Measurements from ENCODE around the gene MBNL2.
"Not testable (repeated sequence)": the region's sequence is repeated elsewhere in the genome, so short reads cannot be mapped to it uniquely, and the experiment has no call there.

The MBNL2 gene

DNA sequence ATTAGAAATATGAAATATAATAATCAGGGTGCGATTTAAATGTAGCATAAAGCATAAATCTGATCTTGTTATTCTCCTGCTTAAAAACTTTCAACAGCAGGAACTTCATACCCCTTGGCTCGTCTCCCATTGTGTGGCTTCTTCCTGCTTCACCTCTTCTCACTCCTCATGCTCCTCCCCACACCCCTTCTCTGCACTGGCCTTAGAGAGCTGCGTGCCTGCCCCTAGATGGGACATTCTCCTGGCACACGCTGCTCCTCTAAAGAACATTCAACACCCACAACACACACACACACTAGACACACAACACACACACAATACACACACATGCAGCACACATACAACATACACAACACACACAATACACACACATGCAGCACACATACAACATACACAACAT lies 107.2 kb downstream of the MBNL2 start:
- no peak for DNase-seq

DNA sequence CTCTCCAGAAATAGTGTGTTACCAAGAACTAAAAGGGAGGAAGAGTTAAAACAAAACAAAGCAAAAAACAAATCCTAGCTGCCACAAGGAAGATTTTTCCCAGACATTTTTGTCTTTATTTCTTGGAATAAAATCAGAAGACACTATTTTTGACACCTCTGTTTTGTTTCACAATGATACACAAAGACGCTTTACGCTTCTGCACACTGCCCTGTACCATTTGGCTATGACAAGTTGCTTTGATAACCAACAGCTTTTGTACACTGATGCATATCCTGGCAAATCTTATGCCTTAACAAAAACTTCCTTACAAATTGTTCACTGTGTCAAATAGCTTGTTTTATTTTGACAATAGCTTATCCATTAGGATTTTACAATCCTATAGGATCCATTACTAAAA lies 108.3 kb downstream of the MBNL2 start:
- no peak for DNase-seq

DNA sequence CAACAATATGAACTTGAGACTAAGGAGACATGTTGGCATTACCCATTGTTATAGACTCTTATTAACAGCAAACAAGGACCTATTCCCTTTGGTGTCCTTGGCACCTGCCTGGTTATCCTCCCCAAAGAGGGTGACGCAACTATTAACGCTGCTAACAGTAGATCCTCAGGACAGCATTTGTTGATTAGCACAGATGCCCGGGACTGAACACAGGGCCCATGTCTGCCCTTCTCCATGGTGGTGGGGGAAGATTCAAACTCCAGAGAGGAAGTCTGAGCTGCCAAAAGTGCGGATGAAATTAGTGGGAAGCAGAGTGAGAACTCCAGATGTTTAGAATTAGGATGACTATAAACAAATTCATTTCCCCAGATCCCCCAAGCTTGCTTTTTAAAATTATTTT lies 110.6 kb downstream of the MBNL2 start:
- DNase-seq = no peak

DNA sequence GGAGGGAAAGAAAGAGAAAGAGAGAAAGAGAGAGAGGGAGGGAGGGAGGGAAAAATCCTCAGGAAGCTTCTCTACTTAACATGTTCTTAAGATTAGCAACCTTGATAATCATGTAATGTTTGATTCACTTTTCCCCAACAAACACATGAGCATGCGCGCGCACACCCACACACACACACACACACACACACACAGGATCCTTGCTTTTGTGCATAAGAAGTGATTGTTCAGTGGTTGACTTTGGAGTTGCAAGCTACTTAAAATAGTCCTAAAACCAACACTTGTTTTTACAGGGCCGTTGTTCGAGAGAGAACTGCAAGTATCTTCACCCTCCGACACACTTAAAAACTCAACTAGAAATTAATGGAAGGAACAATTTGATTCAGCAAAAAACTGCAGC lies 111.8 kb downstream of the MBNL2 start:
- DNase-seq = no peak

DNA sequence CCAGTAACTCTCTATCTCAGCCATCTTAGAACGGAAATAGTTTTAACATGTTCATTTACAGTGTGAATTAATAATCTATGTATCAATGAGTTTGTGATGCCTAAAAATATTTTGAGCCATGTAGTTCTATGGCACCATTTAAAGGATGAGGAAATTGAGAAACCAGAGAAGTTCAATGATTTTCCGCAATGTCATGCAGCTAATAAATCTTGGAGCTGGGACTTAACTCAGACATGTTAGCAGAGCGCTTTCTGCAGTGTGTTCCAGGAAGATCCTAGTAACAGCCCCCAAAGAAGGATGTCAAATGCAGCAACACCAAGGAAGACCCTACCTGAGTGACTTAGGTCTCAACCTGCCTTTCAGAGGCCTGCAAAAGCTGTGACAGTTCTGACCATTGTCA lies 112.6 kb downstream of the MBNL2 start:
- DNase-seq = no peak

DNA sequence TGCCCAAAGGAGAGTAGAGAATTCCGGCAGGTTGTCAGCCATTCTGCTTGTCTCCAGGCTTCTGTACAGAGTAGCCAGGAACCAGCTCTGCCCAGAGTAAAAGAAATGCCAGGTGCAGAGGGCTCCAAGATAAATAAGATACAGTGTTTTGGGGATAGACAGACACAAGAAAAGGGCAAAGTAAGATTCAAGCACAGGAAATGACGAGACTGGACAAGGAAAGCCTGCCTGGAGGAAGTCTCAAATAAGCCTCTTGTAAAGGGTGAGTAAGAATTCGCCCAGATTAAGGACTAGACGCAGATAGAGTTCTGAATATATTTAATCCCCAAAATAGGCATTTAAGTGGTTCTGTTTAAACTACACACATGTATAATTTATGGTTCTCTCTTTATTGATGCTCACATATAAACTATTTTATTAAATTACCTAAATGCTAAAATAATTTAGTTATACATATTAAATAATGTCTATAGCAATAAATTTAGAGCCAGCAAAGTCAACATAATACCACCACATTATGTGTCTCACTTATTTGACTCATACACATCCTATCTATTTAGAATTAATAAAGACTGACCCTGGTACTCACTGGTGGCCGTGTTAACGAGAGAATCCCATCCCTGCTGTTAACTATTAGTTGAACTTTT lies 113.5 kb downstream of the MBNL2 start:
- no peak for DNase-seq

DNA sequence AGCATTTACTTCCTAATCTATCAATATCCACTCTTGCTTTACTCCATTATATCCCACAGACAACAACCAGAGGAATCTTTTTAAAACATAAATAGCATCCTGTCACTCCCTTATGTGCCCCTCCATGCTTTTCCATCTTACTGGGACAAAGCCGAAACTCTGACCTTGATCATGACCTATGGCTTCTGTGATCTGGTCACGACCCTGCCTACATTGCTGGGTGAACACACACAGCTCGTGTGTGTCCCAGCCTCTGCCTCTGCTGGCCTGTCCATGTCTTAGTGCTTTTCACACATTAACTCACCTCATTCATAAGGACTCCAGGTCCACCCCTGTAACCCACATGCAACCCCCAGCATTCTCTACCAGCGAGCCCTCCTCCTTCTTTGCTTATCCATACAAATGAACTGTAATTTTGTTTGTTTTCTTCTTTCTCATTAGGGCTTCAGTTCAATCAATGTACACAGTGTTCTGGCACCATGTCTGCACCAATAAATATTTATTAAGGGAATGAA lies 115.9 kb downstream of the MBNL2 start:
- no peak for DNase-seq

DNA sequence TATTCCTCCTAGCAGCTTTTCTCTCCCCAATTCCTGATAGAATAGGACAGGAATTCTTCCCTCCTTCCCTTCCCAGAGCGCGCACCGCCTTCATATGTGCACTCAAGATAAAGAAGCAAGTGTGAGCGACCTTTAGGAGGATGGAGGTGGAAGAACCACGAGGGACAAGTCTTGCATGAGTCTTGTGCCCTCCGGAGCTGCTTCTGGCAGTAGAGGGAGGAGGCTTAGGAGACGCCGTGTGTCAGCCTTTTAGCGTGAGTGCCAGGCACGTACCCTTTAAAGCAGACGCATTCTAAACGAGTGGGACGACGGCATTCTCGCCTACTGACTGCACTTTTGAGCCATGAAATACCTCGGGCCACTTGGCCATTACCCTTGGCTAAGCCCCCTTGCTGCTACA lies 116.4 kb downstream of the MBNL2 start:
- no peak for DNase-seq

DNA sequence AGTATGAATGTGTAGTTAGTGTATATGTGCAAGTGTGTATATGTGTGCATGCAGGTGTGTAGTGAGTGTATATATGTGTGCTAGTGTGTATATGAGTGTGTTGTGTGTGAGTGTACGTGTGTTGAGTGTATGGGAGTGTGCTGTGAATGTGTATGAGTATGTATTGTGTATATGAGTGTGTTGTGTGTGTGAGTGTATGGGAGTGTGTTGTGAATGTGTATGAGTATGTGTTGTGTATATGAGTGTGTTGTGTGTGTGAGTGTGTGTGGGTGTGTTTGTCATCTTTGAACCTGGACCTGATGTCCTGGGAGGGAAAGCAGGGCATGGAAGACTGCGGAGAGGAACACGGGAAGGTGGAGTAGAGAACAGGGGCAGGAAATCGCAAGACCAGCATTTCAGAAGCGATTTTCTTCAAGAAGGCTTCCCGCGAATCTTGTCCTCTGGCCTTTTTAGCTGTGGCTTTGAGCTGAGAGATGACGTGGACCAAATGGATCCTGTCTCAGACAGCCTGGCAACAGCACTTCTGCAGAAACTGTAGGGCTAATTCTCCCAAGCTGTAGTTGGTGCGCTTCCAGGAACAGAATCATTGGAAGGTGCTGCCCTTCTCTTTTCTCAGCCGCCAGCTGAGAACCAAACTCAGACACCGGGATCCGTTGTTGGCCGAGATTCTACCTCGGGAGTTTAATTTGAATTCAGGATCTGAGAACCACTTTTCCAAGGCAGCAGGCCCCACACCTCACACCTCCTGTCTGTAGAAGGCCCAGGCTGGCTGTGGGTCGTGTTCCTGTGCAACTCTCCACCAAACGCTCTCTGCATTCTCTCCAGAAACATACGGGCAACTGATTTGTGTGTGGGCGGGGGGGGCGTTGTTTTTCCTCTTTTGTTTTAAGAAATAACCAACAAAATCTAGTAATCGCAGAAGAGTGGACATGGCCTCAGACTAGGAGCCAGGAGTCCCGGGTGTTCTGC lies 117.2 kb downstream of the MBNL2 start:
- no peak for DNase-seq

DNA sequence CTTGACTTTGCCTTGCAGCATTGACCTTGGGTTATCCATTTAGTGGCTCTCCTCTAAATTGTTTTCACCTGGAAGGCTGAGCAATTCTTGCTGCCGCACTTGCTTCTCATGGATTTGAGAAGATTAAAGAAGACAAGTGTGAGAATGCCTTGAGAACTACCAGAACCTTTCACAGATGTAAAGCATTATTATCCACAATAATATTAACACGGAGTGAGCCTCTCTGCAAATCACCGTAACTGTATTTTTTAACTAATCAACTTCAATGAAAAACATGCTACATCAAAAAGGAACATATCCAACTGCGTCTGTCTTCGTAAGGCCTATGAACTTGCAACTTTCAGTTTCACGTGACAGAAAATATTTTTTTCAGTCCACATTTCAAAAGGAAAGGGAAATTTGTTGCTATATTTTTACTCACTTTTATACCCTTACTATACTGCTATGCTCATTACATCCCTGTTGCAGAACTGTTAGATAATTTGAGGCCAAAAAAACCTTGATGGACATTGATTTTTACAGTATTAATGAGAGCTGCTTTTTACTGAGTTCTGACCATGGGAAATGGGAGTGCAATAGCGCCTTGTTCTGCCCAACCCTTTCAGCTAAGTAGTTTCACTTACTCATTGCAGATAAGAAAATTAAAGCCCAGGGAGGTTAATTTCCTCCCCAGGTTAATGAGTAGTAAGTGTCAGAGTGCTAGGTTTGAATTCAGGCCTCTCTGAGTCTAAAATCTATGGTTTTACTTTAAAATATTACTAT lies 118.0 kb downstream of the MBNL2 start:
- DNase-seq = no peak

DNA sequence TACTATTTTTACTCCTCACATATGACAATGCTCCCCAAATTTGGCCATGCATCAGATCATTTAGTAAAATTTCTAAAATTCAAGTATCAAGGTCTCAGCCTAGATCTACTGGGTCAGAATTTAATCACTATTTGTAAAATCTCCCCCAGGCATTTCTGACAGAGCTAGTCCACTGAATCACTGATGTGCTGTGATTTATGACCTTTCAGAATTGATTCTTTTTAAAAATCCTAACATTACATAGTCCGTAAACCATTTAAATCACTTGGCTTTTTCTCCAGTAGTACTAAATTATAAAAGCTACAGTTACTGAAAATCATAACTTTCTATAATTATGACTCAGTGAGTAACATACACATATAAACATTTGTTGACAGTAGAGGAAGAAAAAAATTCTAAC lies 119.0 kb downstream of the MBNL2 start:
- DNase-seq = no peak

DNA sequence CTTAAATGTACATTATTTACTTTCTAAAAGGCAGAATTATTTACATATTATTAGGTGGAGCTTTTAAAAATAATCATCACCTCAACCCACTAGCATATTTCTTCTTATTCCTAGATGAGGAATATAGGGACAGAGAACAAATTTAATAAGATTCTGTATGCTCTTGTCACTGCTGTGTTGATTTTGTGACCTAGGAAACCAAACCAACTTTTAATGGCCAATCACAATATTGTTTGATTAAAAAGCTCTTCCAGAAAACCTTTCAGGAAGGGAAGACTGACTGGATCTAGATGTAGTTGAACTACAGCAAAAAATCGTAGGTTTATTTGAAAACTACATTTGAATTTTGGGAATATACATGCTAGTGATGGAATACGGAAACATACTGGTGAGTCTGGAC lies 120.0 kb downstream of the MBNL2 start:
- no peak for DNase-seq

DNA sequence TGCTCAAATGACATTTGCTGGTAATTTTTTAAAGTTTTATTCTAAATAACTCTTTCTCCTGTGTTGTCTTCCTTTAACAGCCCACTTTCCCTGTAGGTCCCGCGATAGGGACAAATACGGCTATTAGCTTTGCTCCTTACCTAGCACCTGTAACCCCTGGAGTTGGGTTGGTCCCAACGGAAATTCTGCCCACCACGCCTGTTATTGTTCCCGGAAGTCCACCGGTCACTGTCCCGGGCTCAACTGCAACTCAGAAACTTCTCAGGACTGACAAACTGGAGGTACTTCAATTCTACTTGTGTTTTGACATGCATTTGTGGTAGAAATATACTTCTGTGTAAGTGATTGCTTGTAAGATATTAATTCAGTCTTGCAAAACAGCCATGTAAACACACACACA lies 120.8 kb downstream of the MBNL2 start:
- DNase-seq = no peak

DNA sequence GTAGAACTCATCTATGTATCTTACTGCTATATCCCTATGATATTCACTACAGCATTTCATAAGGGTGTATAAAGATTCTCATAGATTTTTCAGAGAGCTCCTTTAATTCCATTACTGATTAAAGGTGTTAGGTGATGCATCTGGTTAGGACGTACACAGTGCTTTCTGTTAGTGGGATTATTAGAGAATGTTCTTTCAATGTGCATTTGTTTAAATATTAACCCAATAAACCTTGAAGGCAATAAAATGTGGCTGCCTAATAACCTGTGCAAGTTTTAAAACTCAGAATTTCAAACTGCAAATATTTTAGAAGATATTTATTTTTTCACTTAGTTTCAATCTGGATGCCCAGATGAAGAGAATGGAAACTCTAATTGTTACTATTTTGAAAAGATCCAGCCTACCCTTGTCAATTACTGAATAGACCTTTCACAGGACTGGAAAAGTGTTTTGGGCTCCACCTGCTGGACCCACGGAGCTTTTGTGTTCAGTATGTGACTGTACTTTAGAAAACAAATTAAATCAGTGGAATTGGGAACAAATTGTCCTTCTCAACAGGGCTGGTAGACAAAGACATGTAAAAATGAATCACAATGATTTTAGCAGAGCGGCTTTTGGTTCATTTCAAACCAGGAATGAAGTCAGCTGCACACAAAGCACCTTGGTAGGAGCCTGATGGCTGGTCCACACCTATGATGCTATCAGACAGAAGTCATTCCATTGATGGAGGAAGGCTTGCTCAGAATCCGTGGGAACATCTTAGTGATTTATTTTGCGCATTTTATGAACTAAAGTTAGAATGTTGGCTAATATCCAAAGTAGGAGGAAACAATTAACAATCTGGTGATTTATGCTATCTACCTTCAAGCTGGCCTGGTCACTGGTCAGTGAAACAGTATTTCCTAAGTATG lies 122.4 kb downstream of the MBNL2 start:
- DNase-seq = peak; percentile 36

DNA sequence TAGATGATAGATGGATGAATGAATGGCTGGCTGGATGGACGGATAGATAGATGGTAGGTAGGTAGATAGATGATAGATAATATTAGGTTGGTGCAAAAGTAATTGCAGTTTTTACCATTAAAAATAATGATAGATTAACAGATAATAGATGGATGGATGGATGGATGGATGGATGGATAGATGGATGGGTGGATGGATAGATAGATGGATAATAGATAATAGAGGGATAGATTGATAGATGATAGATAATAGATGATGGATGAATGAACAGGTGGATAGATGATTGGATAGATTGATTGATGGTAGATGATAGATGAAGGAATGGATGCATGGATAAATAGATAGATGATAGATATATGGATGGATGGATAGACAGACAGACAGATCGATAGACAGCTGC lies 124.0 kb downstream of the MBNL2 start:
- DNase-seq = no peak

DNA sequence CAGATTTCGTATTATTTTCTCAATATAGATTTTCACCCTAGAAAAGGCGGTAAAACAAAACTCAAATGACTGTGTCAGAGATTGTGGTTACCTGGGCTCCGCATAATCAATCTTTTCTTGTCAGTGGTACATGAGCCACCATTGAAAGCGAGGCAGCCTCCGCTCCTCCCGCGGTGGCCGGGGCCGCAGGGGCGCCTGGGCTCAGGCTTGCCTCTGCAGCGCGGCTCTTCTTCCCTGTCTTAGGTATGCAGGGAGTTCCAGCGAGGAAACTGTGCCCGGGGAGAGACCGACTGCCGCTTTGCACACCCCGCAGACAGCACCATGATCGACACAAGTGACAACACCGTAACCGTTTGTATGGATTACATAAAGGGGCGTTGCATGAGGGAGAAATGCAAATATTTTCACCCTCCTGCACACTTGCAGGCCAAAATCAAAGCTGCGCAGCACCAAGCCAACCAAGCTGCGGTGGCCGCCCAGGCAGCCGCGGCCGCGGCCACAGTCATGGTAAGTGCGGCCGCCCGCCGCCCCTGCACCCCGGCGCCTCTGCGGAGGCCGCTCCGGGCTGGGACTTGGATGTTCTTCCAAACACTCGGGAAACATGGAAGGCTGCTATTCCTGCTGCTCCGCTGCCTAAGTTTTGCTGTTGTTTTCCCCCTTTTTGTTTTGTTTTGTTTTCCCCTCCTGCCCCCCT lies 124.6 kb downstream of the MBNL2 start:
- DNase-seq = no peak

DNA sequence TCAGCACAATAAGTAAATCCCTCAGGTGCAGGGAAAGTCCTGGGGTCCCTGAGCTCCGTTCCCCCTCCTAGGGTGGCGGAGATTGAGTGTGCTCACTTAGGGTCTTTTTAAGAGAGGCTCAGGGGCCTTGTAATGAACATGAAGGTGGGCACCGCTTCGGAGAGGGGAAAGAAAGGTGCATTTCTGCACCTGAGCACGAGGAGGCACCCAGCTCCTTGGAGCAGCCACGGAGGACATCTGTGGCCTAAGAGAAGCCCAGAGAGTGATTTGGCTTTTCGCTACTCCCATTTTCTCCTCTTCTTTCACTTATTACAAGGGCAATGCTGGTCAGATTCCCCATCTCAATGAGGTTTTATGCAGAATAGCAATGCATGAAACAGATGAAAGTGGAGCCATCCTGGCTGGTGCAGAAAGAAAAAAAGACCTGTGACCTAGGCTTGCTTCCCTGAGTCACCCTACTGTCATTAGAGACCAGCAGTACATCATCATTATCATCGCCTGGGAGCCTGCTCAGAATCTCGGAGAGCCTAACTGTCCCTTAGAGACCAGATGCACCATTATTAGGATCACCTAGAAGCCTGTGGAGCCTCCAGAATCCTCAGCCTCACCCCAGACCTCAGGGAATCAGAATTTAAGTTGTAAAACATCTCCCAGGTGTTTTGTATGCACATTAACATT lies 125.3 kb downstream of the MBNL2 start:
- DNase-seq = no peak

DNA sequence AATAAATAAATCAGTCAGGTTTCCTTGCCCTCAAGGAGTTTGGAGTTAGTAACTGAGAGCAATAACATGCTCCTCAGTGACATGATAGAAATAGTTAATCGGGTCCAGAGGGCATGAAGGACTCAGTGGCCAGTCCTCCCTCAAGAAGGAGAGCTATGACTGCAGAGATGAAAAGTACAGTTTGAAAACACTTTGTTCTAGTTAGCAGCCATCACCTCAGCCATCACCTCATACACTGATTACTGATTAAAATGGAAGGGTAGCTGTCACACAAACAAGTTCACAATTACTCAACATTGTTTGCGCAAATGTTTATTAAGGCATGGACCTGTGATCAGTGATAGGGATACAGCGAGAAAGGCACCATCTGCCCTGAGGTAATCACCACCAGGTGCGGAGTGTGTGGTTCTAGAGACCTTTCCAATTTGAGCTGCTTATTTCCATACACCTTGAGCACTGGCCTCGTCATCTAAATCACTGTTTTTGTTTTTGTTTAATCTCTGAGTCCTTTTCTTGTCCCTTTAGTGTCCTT lies 126.5 kb downstream of the MBNL2 start:
- DNase-seq = no peak

DNA sequence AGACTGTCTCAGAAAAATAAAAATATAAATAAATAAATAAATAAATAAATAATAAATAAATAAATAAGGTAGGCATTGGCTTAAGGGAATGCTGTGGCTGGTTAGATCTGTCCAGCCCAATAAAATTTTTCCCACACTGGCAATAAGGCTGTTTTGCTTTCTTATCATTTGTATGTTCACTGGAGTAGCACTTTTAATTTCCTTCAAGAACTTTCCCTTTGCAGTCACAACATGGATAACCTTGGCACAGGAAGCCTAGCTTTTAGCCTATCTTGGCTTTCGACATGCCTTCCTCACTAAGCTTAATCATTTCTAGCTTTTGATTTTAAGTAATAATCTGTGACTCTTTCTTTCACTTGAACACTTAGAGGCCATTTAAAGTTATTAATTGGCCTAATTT lies 129.9 kb downstream of the MBNL2 start:
- not testable (repeated sequence) for DNase-seq

DNA sequence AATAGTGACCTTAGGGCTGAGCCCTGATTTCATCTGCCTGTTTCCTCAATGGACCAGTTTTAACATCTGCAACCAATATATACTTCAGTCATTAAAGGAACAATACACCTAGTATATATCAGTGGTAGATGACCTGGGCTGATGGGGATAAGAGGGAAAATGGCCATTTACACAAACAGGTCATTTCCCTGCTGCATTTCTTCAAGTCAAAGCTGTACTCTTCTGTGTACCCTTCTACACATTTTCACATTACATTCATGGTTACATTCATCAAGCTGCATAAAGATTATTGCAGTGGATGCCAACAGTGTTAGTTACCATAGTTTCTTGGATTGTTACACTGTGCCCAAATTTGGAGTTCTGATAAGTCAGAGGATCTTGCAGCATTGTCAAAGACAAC lies 130.7 kb downstream of the MBNL2 start:
- DNase-seq = no peak

Measured in COR-L47 (cell line).